Muscle layer of colon (tissue), 2 donors: ENCODE measurements around the gene MACROH2A2.
"Not testable (repeated sequence)": the region's sequence is repeated elsewhere in the genome, so short reads cannot be mapped to it uniquely, and the experiment has no call there.

Experiments
- H3K27ac ChIP-seq: one replicate; pipeline ENCODE4 v1.7.0; 2013; ENCODE audit warnings: low read depth, mild to moderate bottlenecking, low read length, moderate library complexity
- H3K27me3 ChIP-seq, 2 donors: one replicate each; pipeline ENCODE4 v1.7.0; 2013; ENCODE audit warnings: low read length in 2 of 2, mild to moderate bottlenecking in 2 of 2; ENCODE audit not compliant: insufficient read depth in 2 of 2, control insufficient read depth in 1 of 2
- H3K36me3 ChIP-seq: one replicate; pipeline ENCODE4 v1.7.0; 2013; ENCODE audit warnings: mild to moderate bottlenecking, low read length; ENCODE audit not compliant: insufficient read depth
- H3K4me1 ChIP-seq: one replicate; pipeline ENCODE4 v1.7.0; 2013; ENCODE audit warnings: mild to moderate bottlenecking, low read length; ENCODE audit not compliant: insufficient read depth
- H3K4me3 ChIP-seq, 2 donors: one replicate each; pipeline ENCODE4 v1.7.0; 2013; ENCODE audit warnings: low read length in 2 of 2, low read depth in 1 of 2, mild to moderate bottlenecking in 1 of 2, moderate library complexity in 1 of 2
- H3K9ac ChIP-seq: one replicate; pipeline ENCODE4 v1.7.0; 2013; ENCODE audit warnings: low read length
- H3K9me3 ChIP-seq: one replicate; pipeline ENCODE4 v1.7.0; 2013; ENCODE audit warnings: mild to moderate bottlenecking, low read length
- donor health status: abdominal sarcoma.
- donor health status: Adenocarcinoma of cecum.

Gene MACROH2A2

DNA sequence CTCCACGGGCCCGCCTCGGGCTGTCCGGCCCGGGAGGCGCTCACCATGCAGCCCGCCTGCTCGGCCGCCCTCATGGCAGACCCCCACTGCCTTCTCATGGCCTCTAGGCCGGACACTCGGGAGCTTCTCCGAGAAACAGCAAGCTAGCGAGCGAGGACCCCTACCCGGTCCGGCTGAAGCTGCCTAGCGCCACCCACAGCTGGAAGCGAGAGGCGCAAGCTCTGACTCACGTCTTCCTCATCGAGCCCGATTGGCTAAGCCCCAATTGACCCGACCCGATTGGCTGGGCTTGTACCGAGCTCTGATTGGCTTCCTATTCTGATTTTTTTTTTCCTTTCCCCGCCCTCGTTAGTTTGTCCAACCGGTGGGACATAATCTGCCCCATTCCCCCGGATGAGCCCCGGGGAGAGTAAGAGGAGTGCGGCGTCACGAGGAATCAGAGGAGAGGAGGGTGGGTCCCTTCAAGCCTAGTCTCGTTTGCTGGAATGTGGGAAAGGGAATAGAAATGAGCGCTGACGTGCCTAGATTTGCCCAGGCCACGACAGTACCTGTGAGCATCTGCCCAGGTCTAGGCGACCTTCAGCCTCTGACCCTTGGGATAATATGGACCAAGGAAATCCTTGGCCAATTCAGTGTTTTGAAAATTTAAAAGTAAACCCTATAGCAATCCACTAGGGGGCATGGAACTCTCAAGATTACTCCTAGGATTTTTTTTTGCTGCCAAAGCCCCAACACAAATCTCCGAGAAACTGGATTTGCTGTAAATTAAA, 94.0 kb downstream of the MACROH2A2 start, which contains the start of gene TYSND1:
Gene TYSND1 (minus strand): TSS at position 212 of the 770 bp plus-strand sequence. CDS start 114 bp downstream, at position 98.
- Histone ChIP-seq H3K9me3 (no peaks in the 10 kb centered on the region), H3K4me1 (peaks cover 20% of the 10 kb centered on the region), H3K9ac (peak within 1 kb of the TSS; percentile 89), H3K27ac (peak within 1 kb of the TSS; percentile 74), H3K27me3 (no peaks in the 10 kb centered on the region), H3K4me3 (peak within 1 kb of the TSS; percentile 56 to 78), H3K36me3 (peaks cover 30% of the 10 kb centered on the region)

DNA sequence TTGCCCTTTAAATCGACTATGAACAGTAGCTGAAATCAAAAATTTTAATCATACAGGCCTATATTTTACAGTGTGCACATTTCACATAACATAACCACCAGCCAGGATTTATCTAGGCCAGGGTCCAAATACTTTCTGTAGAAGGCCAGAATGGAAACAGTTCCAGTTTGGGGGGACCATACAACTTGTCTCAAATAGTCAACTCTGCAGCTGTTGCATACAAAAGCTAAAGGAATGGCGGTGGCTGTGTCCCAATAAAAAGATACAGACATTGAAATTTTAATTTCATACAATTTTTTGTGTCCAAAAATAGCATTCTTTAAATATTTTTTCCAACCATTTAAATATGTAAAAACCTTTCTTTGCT, 94.6 kb downstream of the MACROH2A2 start:
- Histone ChIP-seq H3K36me3 (peaks cover 35% of the 10 kb centered on the region), H3K9me3 (no peaks in the 10 kb centered on the region), H3K4me1 (peaks cover 20% of the 10 kb centered on the region), H3K4me3 (peak overlapping the region in 1 of 2 donors; percentile 78), H3K9ac (peak overlapping the region; percentile 89), H3K27ac (no peak overlapping the region), H3K27me3 (no peaks in the 10 kb centered on the region)

DNA sequence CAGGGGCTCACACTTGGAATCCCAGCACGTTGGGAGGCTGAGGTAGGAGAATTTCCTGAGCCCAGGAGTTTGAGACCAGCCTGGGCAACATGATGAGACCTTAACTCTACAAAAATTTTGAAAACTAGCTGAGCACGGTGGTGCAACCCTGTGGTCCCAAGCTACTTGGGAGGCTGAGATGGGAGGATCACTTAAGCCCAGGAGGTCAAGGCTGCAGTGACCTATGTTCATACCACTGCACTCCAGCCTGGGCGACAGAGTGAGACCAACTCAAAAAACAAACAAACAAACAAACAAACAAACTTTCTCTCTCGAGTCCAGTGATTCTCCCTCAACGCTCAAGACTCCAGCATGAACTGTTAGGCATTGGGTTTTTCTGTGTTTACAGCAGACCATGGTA, 95.9 kb downstream of the MACROH2A2 start:
- H3K27me3 ChIP-seq, result no peaks in the 10 kb centered on the region
- H3K4me3 ChIP-seq, result no peak overlapping the region
- peaks cover 20% of the 10 kb centered on the region for H3K4me1 ChIP-seq
- H3K9me3 ChIP-seq, result no peaks in the 10 kb centered on the region
- no peak overlapping the region for H3K9ac ChIP-seq
- H3K36me3 ChIP-seq, result peaks cover 48% of the 10 kb centered on the region
- H3K27ac ChIP-seq, result no peak overlapping the region

DNA sequence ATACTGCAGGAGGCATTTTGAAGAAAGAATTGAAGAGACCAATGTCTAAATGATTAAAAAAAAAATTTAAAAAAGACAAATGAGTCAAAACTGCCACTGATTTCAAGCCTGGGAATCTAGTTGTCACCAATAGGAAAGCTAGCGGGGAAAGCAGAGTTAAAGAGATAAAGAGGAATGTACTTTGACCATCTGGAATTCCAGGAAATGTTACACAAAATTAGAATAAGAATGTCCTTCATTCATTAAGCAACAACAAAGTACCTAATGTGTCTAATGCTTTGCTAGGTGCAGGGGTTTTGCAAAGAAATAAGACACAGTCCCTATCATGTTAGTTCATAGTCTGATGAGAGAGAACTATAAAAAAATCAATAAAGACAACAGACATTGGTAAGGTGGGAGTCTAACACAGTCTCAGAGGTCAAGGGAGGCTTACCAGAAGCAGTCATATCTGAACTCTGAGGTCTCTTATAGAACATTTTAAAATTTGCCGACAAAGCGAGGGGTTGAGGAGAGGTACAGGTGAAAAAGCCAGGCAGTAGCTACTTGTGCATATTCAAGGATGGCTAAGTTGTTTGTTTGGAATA, 102.7 kb downstream of the MACROH2A2 start:
- Histone ChIP-seq H3K27me3 (no peaks in the 10 kb centered on the region), H3K36me3 (peaks cover 72% of the 10 kb centered on the region), H3K4me3 (no peak overlapping the region), H3K4me1 (no peaks in the 10 kb centered on the region), H3K9ac (no peak overlapping the region), H3K27ac (no peak overlapping the region), H3K9me3 (no peaks in the 10 kb centered on the region)

DNA sequence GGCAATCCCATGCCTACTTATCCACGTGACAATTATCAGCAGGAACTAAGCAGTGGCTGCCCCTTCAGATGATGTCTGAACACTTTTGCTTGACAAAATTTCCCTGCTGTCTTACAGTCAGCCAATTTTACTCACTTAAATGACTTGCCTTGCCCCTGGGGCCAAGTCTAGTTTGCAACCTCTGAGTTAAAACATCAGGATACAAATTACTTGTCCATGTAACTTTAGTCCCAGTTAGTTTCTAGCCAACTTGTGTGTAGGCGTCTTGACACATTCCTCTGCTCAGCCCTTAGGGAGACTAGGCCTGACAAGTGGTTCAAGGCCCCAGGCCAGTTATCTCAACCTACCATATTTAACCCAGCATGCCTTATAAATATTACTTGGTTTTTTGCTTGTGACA, 105.5 kb downstream of the MACROH2A2 start:
- Histone ChIP-seq H3K4me3 (no peak overlapping the region), H3K9ac (no peak overlapping the region), H3K9me3 (no peaks in the 10 kb centered on the region), H3K4me1 (peaks cover 15% of the 10 kb centered on the region), H3K27ac (no peak overlapping the region), H3K27me3 (no peaks in the 10 kb centered on the region), H3K36me3 (peaks cover 56% of the 10 kb centered on the region)

DNA sequence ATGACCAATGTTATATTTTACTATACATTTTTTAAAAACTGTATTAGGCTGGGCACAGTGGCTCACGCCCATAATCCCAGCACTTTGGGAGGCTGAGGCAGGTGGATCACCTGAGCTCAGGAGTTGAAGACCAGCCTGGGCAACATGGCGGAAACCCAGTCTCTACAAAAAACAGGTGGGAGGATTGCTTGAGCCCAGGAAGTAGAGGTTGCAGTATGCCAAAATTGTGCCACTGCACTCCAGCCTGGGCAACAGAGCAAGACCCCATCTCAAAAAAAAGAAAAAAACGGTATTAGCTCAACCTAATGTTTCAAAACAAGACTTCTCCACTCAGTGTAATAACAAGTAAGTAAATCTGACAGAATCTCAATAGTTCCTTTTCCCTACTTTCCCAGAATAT, 106.7 kb downstream of the MACROH2A2 start:
- H3K4me1 ChIP-seq, result peaks cover 25% of the 10 kb centered on the region
- H3K4me3 ChIP-seq, H3K27me3 ChIP-seq, H3K27ac ChIP-seq, H3K9me3 ChIP-seq, H3K9ac ChIP-seq: not testable (repeated sequence)
- H3K36me3 ChIP-seq, result peaks cover 48% of the 10 kb centered on the region

DNA sequence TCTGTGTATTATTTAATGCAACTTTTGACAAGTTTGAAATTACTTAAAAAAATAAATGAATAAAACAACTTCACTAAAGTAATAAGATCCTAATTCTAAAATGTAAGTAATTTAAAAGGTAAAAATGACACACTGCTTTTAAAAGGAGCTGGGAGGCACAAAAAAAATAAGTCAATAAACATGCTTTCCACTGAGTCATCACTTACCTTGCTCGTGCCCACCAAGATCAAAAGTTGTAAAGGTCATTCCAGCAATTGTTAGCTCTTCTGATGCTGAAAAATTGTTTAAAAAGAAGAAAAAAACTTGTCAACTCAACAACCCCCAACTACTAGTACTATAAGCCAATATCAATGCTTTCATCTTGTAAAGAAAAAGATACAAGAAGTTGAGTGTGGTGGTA, 108.2 kb downstream of the MACROH2A2 start:
- no peak overlapping the region for H3K27ac ChIP-seq
- peaks cover 28% of the 10 kb centered on the region for H3K4me1 ChIP-seq
- H3K9ac ChIP-seq, result no peak overlapping the region
- no peaks in the 10 kb centered on the region for H3K27me3 ChIP-seq
- H3K4me3 ChIP-seq, result no peak overlapping the region
- peaks cover 36% of the 10 kb centered on the region for H3K36me3 ChIP-seq
- H3K9me3 ChIP-seq, result no peaks in the 10 kb centered on the region
